ENCODE measurements around the gene MCC. TPM values are rescaled to one million over a fixed set of nuclear protein-coding genes. Genes with fewer than 3 reads are reported as not detected.

Gene MCC
- total RNA-seq, 5 donors from 2014 or later (not counting 1 experiment from before 2014, with no cell fraction given), result 2.6 to 8.3 (median 6.3) TPM

DNA sequence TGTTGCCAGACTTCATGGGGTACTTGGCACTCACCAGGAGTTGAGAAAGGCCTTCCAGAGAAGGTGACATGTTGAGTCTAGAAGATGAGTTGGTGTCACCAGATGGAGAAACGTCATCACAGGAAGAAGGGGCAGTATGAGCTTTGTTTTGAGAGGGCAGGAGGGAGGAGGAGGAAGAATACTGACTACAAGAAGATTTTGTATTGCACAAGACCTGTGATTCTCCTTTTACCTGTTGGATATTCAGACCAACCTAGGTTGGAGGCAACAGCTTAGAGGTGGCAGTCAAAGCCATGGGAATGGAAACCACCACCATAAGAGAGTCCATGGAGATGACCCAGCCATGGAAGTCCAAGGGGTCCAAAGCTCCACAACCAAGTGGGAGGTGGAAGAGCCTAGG lies 207.7 kb downstream of the MCC start:
- H3K27ac ChIP-seq (ENCODE audit: low read length), result no peak overlapping the region
- no peak overlapping the region for H3K4me3 ChIP-seq (ENCODE audit: control insufficient read depth in 1 of 2, extremely low read depth in 1 of 2, low read length in 1 of 2)
- H3K4me1 Mint-ChIP-seq, result peaks cover 0 to 4% (median 3%) of the 10 kb centered on the region in 3 donors
- no peak overlapping the region for H3K27ac Mint-ChIP-seq
- no peaks in the 10 kb centered on the region for H3K9me3 ChIP-seq
- no peaks in the 10 kb centered on the region for H3K36me3 Mint-ChIP-seq
- H3K4me1 ChIP-seq (ENCODE audit: control insufficient read depth in 1 of 2, extremely low read depth in 1 of 2, insufficient read depth in 2 of 2, low read length in 2 of 2), result no peaks in the 10 kb centered on the region
- H3K9me3 Mint-ChIP-seq, result no peaks in the 10 kb centered on the region
- 50% methylated on average over 1 of the region's 1 CpG for WGBS (ENCODE audit: insufficient coverage)
- ChIA-PET POLR2A (interaction anchor here in 1 of 2 donors (0.6 kb wide), 1 partner anchor 285 kb away, joined by 3 read pairs; no protein-coding TSS in a partner anchor), CTCF (no interaction called here)
- ATAC-seq (replicated peaks in 1 of 4) (no peak), DNase-seq (no peak)
- H3K36me3 ChIP-seq (ENCODE audit: control insufficient read depth in 2 of 2, extremely low read depth in 1 of 2, insufficient read depth in 1 of 2, low read length in 1 of 2), result no peaks in the 10 kb centered on the region
- H3K27me3 Mint-ChIP-seq, result peaks cover 0 to 2% of the 10 kb centered on the region in 2 donors
- H3K27me3 ChIP-seq (replicated peaks in 1 of 2; ENCODE audit: control insufficient read depth in 2 of 2, extremely low read depth in 1 of 2, insufficient read depth in 2 of 2, low read length in 1 of 2), result no peaks in the 10 kb centered on the region
- H3K4me3 Mint-ChIP-seq, result no peak overlapping the region

DNA sequence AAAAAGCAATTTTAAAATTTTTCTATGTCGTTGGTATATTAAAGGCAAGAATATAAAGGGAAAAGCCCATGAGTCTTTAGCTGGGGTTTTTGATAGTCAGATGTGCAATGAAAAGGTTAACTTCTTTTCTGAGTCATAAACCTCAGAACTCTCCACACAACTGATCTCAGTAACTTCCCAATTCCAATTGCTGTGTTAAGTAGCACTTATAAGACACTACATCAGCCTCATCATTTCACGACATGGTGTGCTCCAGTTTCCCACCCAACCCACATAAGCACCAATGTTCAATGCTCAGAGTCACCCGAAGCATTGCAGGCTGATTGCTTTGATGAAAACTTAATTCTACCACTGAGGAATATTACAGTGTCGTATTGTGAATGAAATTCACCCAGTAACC lies 209.3 kb downstream of the MCC start:
- Histone ChIP-seq H3K9me3 (no peaks in the 10 kb centered on the region), H3K36me3 (ENCODE audit: control insufficient read depth in 2 of 2, extremely low read depth in 1 of 2, insufficient read depth in 1 of 2, low read length in 1 of 2) (no peaks in the 10 kb centered on the region), H3K27ac (ENCODE audit: low read length) (no peak overlapping the region), H3K4me3 (ENCODE audit: control insufficient read depth in 1 of 2, extremely low read depth in 1 of 2, low read length in 1 of 2) (no peak overlapping the region), H3K27me3 (replicated peaks in 1 of 2; ENCODE audit: control insufficient read depth in 2 of 2, extremely low read depth in 1 of 2, insufficient read depth in 2 of 2, low read length in 1 of 2) (no peaks in the 10 kb centered on the region), H3K4me1 (ENCODE audit: control insufficient read depth in 1 of 2, extremely low read depth in 1 of 2, insufficient read depth in 2 of 2, low read length in 2 of 2) (no peaks in the 10 kb centered on the region)
- Mint-ChIP-seq H3K4me1 (peaks cover 5 to 9% (median 6%) of the 10 kb centered on the region in 3 donors), H3K4me3 (no peak overlapping the region), H3K9me3 (no peaks in the 10 kb centered on the region), H3K27me3 (peaks cover 0 to 2% of the 10 kb centered on the region in 2 donors), H3K36me3 (no peaks in the 10 kb centered on the region), H3K27ac (no peak overlapping the region)
- POLR2A ChIA-PET, result no interaction called here
- DNase-seq, result no peak
- no peak for ATAC-seq (replicated peaks in 1 of 4)
- 25% methylated on average over 1 of the region's 4 CpGs for WGBS (ENCODE audit: insufficient coverage)
- CTCF ChIA-PET, result interaction anchor here (0.6 to 0.7 kb wide), 2 partner anchors 141 to 431 kb away, joined by 3 to 4 read pairs; no protein-coding TSS in a partner anchor

DNA sequence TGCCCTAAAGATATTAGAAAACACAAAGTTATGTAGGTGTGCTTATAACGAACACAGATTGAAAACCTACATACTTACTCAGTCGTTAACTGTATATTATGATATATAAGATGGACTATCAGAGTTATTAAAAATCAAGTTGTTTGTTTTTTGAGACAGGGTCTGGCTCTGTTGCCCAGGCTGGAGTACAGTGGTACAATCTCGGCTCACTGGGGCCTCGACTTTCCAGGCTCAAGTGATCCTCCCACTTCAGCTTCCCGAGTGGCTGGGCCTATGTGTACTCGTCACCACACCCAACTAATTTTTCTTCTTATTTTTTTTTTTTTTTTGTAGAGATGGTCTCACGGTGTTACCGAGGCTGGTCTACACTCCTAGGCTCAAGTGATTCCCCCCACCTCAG lies 211.8 kb downstream of the MCC start:
- Mint-ChIP-seq H3K36me3 (no peaks in the 10 kb centered on the region), H3K4me3 (no peak overlapping the region), H3K9me3 (no peaks in the 10 kb centered on the region), H3K27me3 (peaks cover 0 to 3% of the 10 kb centered on the region in 2 donors), H3K27ac (no peak overlapping the region), H3K4me1 (peaks cover 11 to 13% (median 12%) of the 10 kb centered on the region in 3 donors)
- no peaks in the 10 kb centered on the region for H3K4me1 ChIP-seq (ENCODE audit: control insufficient read depth in 1 of 2, extremely low read depth in 1 of 2, insufficient read depth in 2 of 2, low read length in 2 of 2)
- CTCF ChIA-PET, result interaction anchor here in 1 of 2 donors (0.7 kb wide), 1 partner anchor 175 kb away, joined by 7 read pairs; no protein-coding TSS in a partner anchor
- no peaks in the 10 kb centered on the region for H3K9me3 ChIP-seq
- ATAC-seq (replicated peaks in 1 of 4) (no peak), DNase-seq (no peak)
- no peak overlapping the region for H3K27ac ChIP-seq (ENCODE audit: low read length)
- POLR2A ChIA-PET, result interaction anchor here in 1 of 2 donors (0.7 kb wide), 1 partner anchor 18 kb away, joined by 6 read pairs; no protein-coding TSS in a partner anchor
- WGBS (ENCODE audit: insufficient coverage), result no CpG with 5 or more reads among the region's 8 CpGs
- H3K27me3 ChIP-seq (replicated peaks in 1 of 2; ENCODE audit: control insufficient read depth in 2 of 2, extremely low read depth in 1 of 2, insufficient read depth in 2 of 2, low read length in 1 of 2), result no peaks in the 10 kb centered on the region
- H3K4me3 ChIP-seq (ENCODE audit: control insufficient read depth in 1 of 2, extremely low read depth in 1 of 2, low read length in 1 of 2), result no peak overlapping the region
- H3K36me3 ChIP-seq (ENCODE audit: control insufficient read depth in 2 of 2, extremely low read depth in 1 of 2, insufficient read depth in 1 of 2, low read length in 1 of 2), result no peaks in the 10 kb centered on the region

DNA sequence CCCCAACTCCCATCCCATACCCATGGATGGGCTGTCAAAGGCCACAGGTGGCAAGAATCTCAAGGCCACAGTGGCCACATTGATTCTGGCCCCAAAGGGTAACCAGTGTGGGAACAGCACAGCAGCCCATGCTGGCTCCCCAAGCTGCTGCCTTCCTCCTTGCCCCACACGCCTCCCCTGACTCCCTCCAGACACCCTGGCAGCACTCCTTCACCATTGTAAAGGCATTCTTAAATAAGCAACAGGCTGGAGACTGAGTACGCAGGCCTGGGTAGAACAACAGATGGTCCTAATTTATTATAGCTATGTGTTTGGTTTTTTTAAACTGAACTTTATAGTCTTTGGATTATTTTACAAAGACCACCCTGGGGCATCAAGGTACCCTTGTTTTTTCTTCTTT lies 212.3 kb downstream of the MCC start:
- no peaks in the 10 kb centered on the region for H3K4me1 ChIP-seq (ENCODE audit: control insufficient read depth in 1 of 2, extremely low read depth in 1 of 2, insufficient read depth in 2 of 2, low read length in 2 of 2)
- peaks cover 11 to 13% (median 12%) of the 10 kb centered on the region in 3 donors for H3K4me1 Mint-ChIP-seq
- no peaks in the 10 kb centered on the region for H3K27me3 ChIP-seq (replicated peaks in 1 of 2; ENCODE audit: control insufficient read depth in 2 of 2, extremely low read depth in 1 of 2, insufficient read depth in 2 of 2, low read length in 1 of 2)
- no peaks in the 10 kb centered on the region for H3K36me3 ChIP-seq (ENCODE audit: control insufficient read depth in 2 of 2, extremely low read depth in 1 of 2, insufficient read depth in 1 of 2, low read length in 1 of 2)
- H3K27ac ChIP-seq (ENCODE audit: low read length), result no peak overlapping the region
- H3K27ac Mint-ChIP-seq, result no peak overlapping the region
- no peak overlapping the region for H3K4me3 Mint-ChIP-seq
- DNase-seq, result no peak
- H3K27me3 Mint-ChIP-seq, result peaks cover 0 to 3% of the 10 kb centered on the region in 2 donors
- no peaks in the 10 kb centered on the region for H3K9me3 Mint-ChIP-seq
- H3K36me3 Mint-ChIP-seq, result no peaks in the 10 kb centered on the region
- H3K4me3 ChIP-seq (ENCODE audit: control insufficient read depth in 1 of 2, extremely low read depth in 1 of 2, low read length in 1 of 2), result no peak overlapping the region
- no peak for ATAC-seq (replicated peaks in 1 of 4)
- ChIA-PET CTCF (interaction anchor here (0.7 kb wide), 2 partner anchors 65 to 180 kb away, joined by 3 to 6 read pairs; no protein-coding TSS in a partner anchor), POLR2A (no interaction called here)
- WGBS (ENCODE audit: insufficient coverage), result no CpG with 5 or more reads among the region's 2 CpGs
- H3K9me3 ChIP-seq, result no peaks in the 10 kb centered on the region

DNA sequence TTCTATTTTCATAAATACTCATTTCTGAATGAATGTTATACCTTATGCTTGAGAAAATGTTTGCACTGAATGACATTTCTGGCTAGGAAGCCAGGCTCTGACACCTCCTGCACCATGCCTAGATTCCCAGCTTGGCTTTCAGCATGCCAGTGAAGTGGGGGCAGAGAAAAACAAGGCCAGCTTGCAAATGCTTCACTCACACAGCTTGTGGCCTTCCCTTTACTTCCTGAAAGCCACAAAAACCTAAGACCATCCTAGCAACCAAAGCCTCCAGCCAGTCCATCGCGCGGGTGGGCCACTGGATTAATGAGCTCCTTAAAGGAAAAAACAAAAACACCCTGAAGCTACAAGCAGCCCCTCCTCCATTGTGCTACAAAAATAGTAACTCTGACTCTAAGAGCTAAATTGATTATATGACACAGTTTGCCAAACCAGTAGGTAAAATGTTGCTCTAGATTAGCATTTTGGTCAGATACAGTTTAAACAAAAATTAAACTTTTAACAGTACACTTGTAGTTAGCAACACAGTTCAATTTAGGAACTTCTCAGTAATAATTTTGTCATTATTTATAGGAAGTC lies 213.3 kb downstream of the MCC start:
- H3K27ac ChIP-seq (ENCODE audit: low read length), result no peak overlapping the region
- H3K4me1 Mint-ChIP-seq, result peaks cover 9 to 14% (median 13%) of the 10 kb centered on the region in 3 donors
- H3K9me3 ChIP-seq, result no peaks in the 10 kb centered on the region
- no peaks in the 10 kb centered on the region for H3K36me3 ChIP-seq (ENCODE audit: control insufficient read depth in 2 of 2, extremely low read depth in 1 of 2, insufficient read depth in 1 of 2, low read length in 1 of 2)
- H3K4me3 Mint-ChIP-seq, result no peak overlapping the region
- no peak overlapping the region for H3K27ac Mint-ChIP-seq
- ChIA-PET POLR2A (interaction anchor here in 1 of 2 donors (1.1 kb wide), 1 partner anchor 29 kb away, joined by 3 read pairs; no protein-coding TSS in a partner anchor), CTCF (interaction anchor here (0.6 to 0.7 kb wide), 3 partner anchors 64 to 181 kb away, joined by 3 to 6 read pairs (median 3); no protein-coding TSS in a partner anchor)
- no peaks in the 10 kb centered on the region for H3K36me3 Mint-ChIP-seq
- ATAC-seq (replicated peaks in 1 of 4) (no peak), DNase-seq (no peak)
- H3K4me3 ChIP-seq (ENCODE audit: control insufficient read depth in 1 of 2, extremely low read depth in 1 of 2, low read length in 1 of 2), result no peak overlapping the region
- no peaks in the 10 kb centered on the region for H3K4me1 ChIP-seq (ENCODE audit: control insufficient read depth in 1 of 2, extremely low read depth in 1 of 2, insufficient read depth in 2 of 2, low read length in 2 of 2)
- H3K9me3 Mint-ChIP-seq, result no peaks in the 10 kb centered on the region
- H3K27me3 Mint-ChIP-seq, result peaks cover 0 to 3% of the 10 kb centered on the region in 2 donors
- 100% methylated on average over 3 of the region's 3 CpGs for WGBS (ENCODE audit: insufficient coverage)
- H3K27me3 ChIP-seq (replicated peaks in 1 of 2; ENCODE audit: control insufficient read depth in 2 of 2, extremely low read depth in 1 of 2, insufficient read depth in 2 of 2, low read length in 1 of 2), result no peaks in the 10 kb centered on the region

DNA sequence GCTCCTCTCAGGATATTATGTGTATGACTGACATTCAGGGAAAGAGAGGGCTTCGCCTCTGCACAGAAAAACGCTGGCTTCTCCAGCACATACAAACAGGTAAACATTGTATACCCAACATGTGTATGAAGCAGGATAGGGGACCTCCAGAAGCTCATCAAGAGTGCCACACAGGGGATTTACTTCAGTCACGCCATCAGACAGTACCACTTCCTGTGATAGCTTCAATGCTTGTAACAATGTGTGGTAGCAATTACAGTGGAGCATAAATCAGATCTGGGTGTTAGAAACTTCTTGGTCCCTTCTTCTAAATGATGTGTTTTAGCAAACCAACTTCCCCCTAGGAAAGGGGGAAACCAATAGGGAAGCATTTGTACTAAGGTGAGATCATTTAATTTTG lies 214.3 kb downstream of the MCC start:
- Histone ChIP-seq H3K4me3 (ENCODE audit: control insufficient read depth in 1 of 2, extremely low read depth in 1 of 2, low read length in 1 of 2) (no peak overlapping the region), H3K4me1 (ENCODE audit: control insufficient read depth in 1 of 2, extremely low read depth in 1 of 2, insufficient read depth in 2 of 2, low read length in 2 of 2) (no peaks in the 10 kb centered on the region), H3K27me3 (replicated peaks in 1 of 2; ENCODE audit: control insufficient read depth in 2 of 2, extremely low read depth in 1 of 2, insufficient read depth in 2 of 2, low read length in 1 of 2) (no peaks in the 10 kb centered on the region), H3K27ac (ENCODE audit: low read length) (no peak overlapping the region), H3K36me3 (ENCODE audit: control insufficient read depth in 2 of 2, extremely low read depth in 1 of 2, insufficient read depth in 1 of 2, low read length in 1 of 2) (no peaks in the 10 kb centered on the region), H3K9me3 (no peaks in the 10 kb centered on the region)
- ChIA-PET POLR2A (interaction anchor here in 1 of 2 donors (1.1 kb wide), 1 partner anchor 30 kb away, joined by 3 read pairs; no protein-coding TSS in a partner anchor), CTCF (interaction anchor here in 1 of 2 donors (0.9 kb wide), 1 partner anchor 20 kb away, joined by 3 read pairs; no protein-coding TSS in a partner anchor)
- no CpG with 5 or more reads among the region's 3 CpGs for WGBS (ENCODE audit: insufficient coverage)
- Mint-ChIP-seq H3K4me3 (no peak overlapping the region), H3K9me3 (no peaks in the 10 kb centered on the region), H3K4me1 (peaks cover 16 to 23% (median 22%) of the 10 kb centered on the region in 3 donors), H3K36me3 (no peaks in the 10 kb centered on the region), H3K27ac (no peak overlapping the region), H3K27me3 (peaks cover 0 to 3% of the 10 kb centered on the region in 2 donors)
- ATAC-seq (replicated peaks in 1 of 4), result peak; percentile 63 to 89 (median 82)
- peak in 7 of 35 experiments; percentile 2 to 44 (median 3) for DNase-seq
